GM23338 (cell line): Measurements from ENCODE around the gene TMEM229B. TPM values are rescaled to one million over a fixed set of nuclear protein-coding genes. Genes with fewer than 3 reads are reported as not detected.
A peak's percentile ranks its signal among the peaks of the same experiment; 100 is the strongest.

Experiments
- ATAC-seq: fragments of 200-7000 bp; cut with Tn5 transposase; 3 replicates; pipeline ENCODE4 v1.9.1; 2020
- DNase-seq: peaks from one replicate; pipeline ENCODE4 v3.0.0-alpha.2; 2015; ENCODE audit warnings: low spot score
- H2AFZ ChIP-seq: fragments of 200-600 bp; sonication (generic); 2 replicates; pipeline ENCODE4 v1.8.0; 2016; ENCODE audit warnings: antibody characterized with exemption, mild to moderate bottlenecking, moderate library complexity
- H3F3A ChIP-seq: fragments of 200-600 bp; sonication (generic); replicated peaks from 2 replicates; pipeline ENCODE4 v1.8.0; 2017; ENCODE audit warnings: antibody characterized with exemption, mixed run types, low read depth
- H3K27ac ChIP-seq: fragments of 200-600 bp; sonication (generic); 2 replicates; pipeline ENCODE4 v1.6.1; 2016; ENCODE audit warnings: low read depth
- H3K27me3 ChIP-seq: fragments of 200-600 bp; sonication (generic); 2 replicates; pipeline ENCODE4 v1.8.0; 2016; ENCODE audit warnings: mild to moderate bottlenecking, mixed run types, moderate library complexity; ENCODE audit not compliant: insufficient read depth
- H3K36me3 ChIP-seq: fragments of 200-600 bp; sonication (generic); 2 replicates; pipeline ENCODE4 v1.8.0; 2016; ENCODE audit warnings: mild to moderate bottlenecking; ENCODE audit not compliant: insufficient read depth
- H3K4me1 ChIP-seq: fragments of 200-600 bp; sonication (generic); 2 replicates; pipeline ENCODE4 v1.8.0; 2016; ENCODE audit warnings: mild to moderate bottlenecking, moderate library complexity; ENCODE audit not compliant: insufficient read depth
- H3K4me2 ChIP-seq: fragments of 200-600 bp; sonication (generic); 2 replicates; pipeline ENCODE4 v1.7.1; 2017; ENCODE audit warnings: mixed run types
- H3K4me3 ChIP-seq: fragments of 200-600 bp; sonication (generic); 2 replicates; pipeline ENCODE4 v1.6.1; 2016; ENCODE audit warnings: mixed run types
- H3K79me2 ChIP-seq: fragments of 200-600 bp; sonication (generic); replicated peaks from 2 replicates; pipeline ENCODE4 v1.8.0; 2017; ENCODE audit warnings: mild to moderate bottlenecking; ENCODE audit not compliant: insufficient read depth
- H3K9me2 ChIP-seq: fragments of 200-600 bp; sonication (generic); 2 replicates; pipeline ENCODE4 v1.8.0; 2017; ENCODE audit not compliant: insufficient read depth
- H4K20me1 ChIP-seq: fragments of 200-600 bp; sonication (generic); replicated peaks from 2 replicates; pipeline ENCODE4 v1.8.0; 2017; ENCODE audit warnings: mild to moderate bottlenecking; ENCODE audit not compliant: insufficient read depth
- H3K27ac Mint-ChIP-seq: 2 replicates; pipeline ENCODE4 v1.8.0; 2020; ENCODE audit warnings: inconsistent platforms, mild to moderate bottlenecking, moderate library complexity, mixed read lengths
- H3K27me3 Mint-ChIP-seq: 3 replicates; pipeline ENCODE4 v1.8.0; 2022; ENCODE audit warnings: low read depth, mild to moderate bottlenecking, moderate library complexity, mixed read lengths, inconsistent platforms; ENCODE audit not compliant: insufficient read depth, poor library complexity
- H3K36me3 Mint-ChIP-seq: 3 replicates; pipeline ENCODE4 v1.8.0; 2021; ENCODE audit warnings: low read depth, mild to moderate bottlenecking, inconsistent platforms, moderate library complexity, mixed read lengths
- H3K4me1 Mint-ChIP-seq: 3 replicates; pipeline ENCODE4 v1.8.0; 2020; ENCODE audit warnings: mild to moderate bottlenecking, inconsistent platforms, mixed read lengths
- H3K4me3 Mint-ChIP-seq: 3 replicates; pipeline ENCODE4 v1.8.0; 2021; ENCODE audit warnings: moderate library complexity, mild to moderate bottlenecking, inconsistent platforms, mixed read lengths
- H3K9me3 Mint-ChIP-seq: 3 replicates; pipeline ENCODE4 v1.8.0; 2020; ENCODE audit warnings: moderate library complexity, mild to moderate bottlenecking, inconsistent platforms, mixed read lengths
- CREB1 ChIP-seq: fragments of 250-450 bp; sonication (Bioruptor Pico); IDR thresholded peaks from 2 replicates; pipeline ENCODE4 v1.5.0; 2020; ENCODE audit warnings: low read depth, mild to moderate bottlenecking, moderate library complexity
- EZH2 ChIP-seq: fragments of 200-600 bp; sonication (generic); IDR thresholded peaks from one replicate; pipeline ENCODE4 v1.8.0; 2017; ENCODE audit warnings: antibody characterized with exemption, mild to moderate bottlenecking, low read depth; ENCODE audit not compliant: unreplicated experiment
- EZH2phosphoT487 ChIP-seq: fragments of 200-600 bp; sonication (generic); IDR thresholded peaks from one replicate; pipeline ENCODE4 v1.8.1; 2018; ENCODE audit warnings: antibody characterized with exemption; ENCODE audit not compliant: unreplicated experiment
- JUNB ChIP-seq: IDR thresholded peaks from one replicate; pipeline ENCODE4 v1.6.1; 2016; ENCODE audit warnings: antibody characterized with exemption; ENCODE audit not compliant: unreplicated experiment
- NANOG ChIP-seq: IDR thresholded peaks from 2 replicates; pipeline ENCODE4 v1.6.1; 2016; ENCODE audit warnings: antibody characterized with exemption, borderline replicate concordance
- POLR2AphosphoS5 ChIP-seq: IDR thresholded peaks from 2 replicates; pipeline ENCODE4 v1.6.1; 2016; ENCODE audit warnings: antibody characterized with exemption, low read depth
- STAT1 ChIP-seq: IDR thresholded peaks from one replicate; pipeline ENCODE4 v1.6.1; 2016; ENCODE audit warnings: antibody characterized with exemption; ENCODE audit not compliant: unreplicated experiment
- ZNF114 ChIP-seq: fragments of 250-450 bp; sonication (Bioruptor Pico); IDR thresholded peaks from 2 replicates; pipeline ENCODE4 v1.5.0; 2020; ENCODE audit warnings: mild to moderate bottlenecking, moderate library complexity
- ZNF331 ChIP-seq: fragments of 250-450 bp; sonication (Bioruptor Pico); IDR thresholded peaks from 2 replicates; pipeline ENCODE4 v1.5.0; 2020; ENCODE audit warnings: low read depth, mild to moderate bottlenecking, moderate library complexity
- polyA plus RNA-seq: library from polyadenylated mRNA; unstranded; fragments of >200 nt; fragmentation: Nextera tagmentation; extraction: Ambion mirVana; gene quantifications from 2 replicates; pipeline ENCODE4 v1.2.1, GENCODE V29; 2016
- total RNA-seq: library from RNA; depleted of rRNA; stranded (reverse); fragments of >200 nt; shearing (Covaris generic); gene quantifications from 2 replicates; pipeline ENCODE4 v1.2.3, GENCODE V29; 2014
- TF ChIP-seq, protein P1 (sequence below): fragments of 250-450 bp; sonication (Bioruptor Pico); IDR thresholded peaks from 2 replicates; pipeline ENCODE4 v1.5.0; 2020; ENCODE audit warnings: mild to moderate bottlenecking, moderate library complexity
- TF ChIP-seq, protein P2 (sequence below): IDR thresholded peaks from 2 replicates; pipeline ENCODE4 v1.6.1; 2016; ENCODE audit warnings: antibody characterized with exemption
- TF ChIP-seq, protein P3 (sequence below): IDR thresholded peaks from one replicate; pipeline ENCODE4 v1.6.1; 2018; ENCODE audit warnings: antibody characterized with exemption; ENCODE audit not compliant: unreplicated experiment
- TF ChIP-seq, protein P4 (sequence below), 2 experiments: fragments of 200-600 bp in 1 of 2; sonication (generic) in 1 of 2; conservative IDR thresholded peaks; 2 replicates each; pipeline versions ENCODE4 v1.5.1 to v1.6.1; 2016 to 2017; ENCODE audit warnings: antibody characterized with exemption in 2 of 2, low read depth in 2 of 2, mild to moderate bottlenecking in 2 of 2, moderate library complexity in 1 of 2

Gene TMEM229B
- total and polyA plus RNA-seq, 2 experiments from 2014 or later: 0.42 to 2.4 TPM

DNA sequence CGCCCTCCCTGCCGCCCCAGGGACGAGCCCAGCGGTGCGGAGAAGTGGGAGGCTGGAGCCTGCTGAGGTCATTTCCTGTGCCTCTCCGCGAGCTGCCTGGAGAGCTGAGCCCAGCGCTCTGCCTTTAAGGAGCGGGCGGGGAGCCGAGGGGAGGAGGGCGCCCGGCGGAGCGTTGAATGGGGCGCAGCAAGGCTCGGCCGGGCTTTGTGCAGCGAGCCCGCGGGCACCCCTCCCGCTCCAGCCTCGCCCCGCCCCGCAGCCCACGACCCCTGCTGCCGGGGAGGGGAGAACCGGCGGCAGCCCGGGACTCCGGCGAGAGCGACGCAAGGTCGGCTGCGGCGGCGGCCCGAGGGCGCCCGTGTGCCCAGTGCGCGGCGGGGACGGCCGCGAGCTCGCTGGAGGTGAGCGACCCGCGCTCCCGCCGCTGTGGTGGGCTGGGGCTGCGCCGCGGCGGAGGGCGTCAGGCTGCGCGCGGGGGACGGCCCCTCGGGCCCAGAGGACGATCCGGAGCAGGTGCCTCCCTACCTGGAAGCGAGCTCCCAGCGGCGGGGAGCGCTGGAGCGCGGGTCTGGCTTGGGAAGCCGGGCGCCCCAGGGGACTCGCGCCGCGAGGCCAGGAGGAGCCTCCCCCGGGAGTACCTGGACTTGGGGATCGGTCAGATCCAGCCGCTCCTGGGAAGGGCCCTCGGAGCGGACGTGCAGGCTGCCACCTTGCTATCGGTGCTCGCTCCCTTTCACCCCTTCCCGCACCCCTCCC is 44.7 kb upstream of the TMEM229B start, which contains the start of gene PLEKHH1:
PLEKHH1 (plus strand) TSS at position 293 of the 756 bp plus-strand sequence. CDS start 8,578 bp downstream, outside the sequence.
- Histone ChIP-seq H3K4me3 (peak within 1 kb of the TSS; percentile 87), H3K4me1 (peaks cover 22% of the 10 kb centered on the region), H3F3A (0 out of 2 replicates have a peak, but pooled peaks cover 10% of the 10 kb centered on the region), H3K27ac (no peak within 1 kb of the TSS), H3K4me2 (peak within 1 kb of the TSS; percentile 95), H4K20me1 (no peaks in the 10 kb centered on the region), H3K9me2 (no peaks in the 10 kb centered on the region), H3K36me3 (no peaks in the 10 kb centered on the region), H2AFZ (peak within 1 kb of the TSS; percentile 97), H3K79me2 (peaks cover 10% of the 10 kb centered on the region; the same call in 1 of the 2 replicates), H3K27me3 (peaks cover 12% of the 10 kb centered on the region; the same call in 1 of the 2 replicates)
- ATAC-seq: peak; percentile 88
- DNase-seq: peak; percentile 92
- no peaks in the 10 kb centered on the region for H3K36me3 Mint-ChIP-seq
- H3K27ac Mint-ChIP-seq: peak within 1 kb of the TSS; percentile 78; the same call in 1 of the 2 replicates
- peaks cover 19% of the 10 kb centered on the region for H3K27me3 Mint-ChIP-seq
- TF ChIP-seq, protein P1, sequence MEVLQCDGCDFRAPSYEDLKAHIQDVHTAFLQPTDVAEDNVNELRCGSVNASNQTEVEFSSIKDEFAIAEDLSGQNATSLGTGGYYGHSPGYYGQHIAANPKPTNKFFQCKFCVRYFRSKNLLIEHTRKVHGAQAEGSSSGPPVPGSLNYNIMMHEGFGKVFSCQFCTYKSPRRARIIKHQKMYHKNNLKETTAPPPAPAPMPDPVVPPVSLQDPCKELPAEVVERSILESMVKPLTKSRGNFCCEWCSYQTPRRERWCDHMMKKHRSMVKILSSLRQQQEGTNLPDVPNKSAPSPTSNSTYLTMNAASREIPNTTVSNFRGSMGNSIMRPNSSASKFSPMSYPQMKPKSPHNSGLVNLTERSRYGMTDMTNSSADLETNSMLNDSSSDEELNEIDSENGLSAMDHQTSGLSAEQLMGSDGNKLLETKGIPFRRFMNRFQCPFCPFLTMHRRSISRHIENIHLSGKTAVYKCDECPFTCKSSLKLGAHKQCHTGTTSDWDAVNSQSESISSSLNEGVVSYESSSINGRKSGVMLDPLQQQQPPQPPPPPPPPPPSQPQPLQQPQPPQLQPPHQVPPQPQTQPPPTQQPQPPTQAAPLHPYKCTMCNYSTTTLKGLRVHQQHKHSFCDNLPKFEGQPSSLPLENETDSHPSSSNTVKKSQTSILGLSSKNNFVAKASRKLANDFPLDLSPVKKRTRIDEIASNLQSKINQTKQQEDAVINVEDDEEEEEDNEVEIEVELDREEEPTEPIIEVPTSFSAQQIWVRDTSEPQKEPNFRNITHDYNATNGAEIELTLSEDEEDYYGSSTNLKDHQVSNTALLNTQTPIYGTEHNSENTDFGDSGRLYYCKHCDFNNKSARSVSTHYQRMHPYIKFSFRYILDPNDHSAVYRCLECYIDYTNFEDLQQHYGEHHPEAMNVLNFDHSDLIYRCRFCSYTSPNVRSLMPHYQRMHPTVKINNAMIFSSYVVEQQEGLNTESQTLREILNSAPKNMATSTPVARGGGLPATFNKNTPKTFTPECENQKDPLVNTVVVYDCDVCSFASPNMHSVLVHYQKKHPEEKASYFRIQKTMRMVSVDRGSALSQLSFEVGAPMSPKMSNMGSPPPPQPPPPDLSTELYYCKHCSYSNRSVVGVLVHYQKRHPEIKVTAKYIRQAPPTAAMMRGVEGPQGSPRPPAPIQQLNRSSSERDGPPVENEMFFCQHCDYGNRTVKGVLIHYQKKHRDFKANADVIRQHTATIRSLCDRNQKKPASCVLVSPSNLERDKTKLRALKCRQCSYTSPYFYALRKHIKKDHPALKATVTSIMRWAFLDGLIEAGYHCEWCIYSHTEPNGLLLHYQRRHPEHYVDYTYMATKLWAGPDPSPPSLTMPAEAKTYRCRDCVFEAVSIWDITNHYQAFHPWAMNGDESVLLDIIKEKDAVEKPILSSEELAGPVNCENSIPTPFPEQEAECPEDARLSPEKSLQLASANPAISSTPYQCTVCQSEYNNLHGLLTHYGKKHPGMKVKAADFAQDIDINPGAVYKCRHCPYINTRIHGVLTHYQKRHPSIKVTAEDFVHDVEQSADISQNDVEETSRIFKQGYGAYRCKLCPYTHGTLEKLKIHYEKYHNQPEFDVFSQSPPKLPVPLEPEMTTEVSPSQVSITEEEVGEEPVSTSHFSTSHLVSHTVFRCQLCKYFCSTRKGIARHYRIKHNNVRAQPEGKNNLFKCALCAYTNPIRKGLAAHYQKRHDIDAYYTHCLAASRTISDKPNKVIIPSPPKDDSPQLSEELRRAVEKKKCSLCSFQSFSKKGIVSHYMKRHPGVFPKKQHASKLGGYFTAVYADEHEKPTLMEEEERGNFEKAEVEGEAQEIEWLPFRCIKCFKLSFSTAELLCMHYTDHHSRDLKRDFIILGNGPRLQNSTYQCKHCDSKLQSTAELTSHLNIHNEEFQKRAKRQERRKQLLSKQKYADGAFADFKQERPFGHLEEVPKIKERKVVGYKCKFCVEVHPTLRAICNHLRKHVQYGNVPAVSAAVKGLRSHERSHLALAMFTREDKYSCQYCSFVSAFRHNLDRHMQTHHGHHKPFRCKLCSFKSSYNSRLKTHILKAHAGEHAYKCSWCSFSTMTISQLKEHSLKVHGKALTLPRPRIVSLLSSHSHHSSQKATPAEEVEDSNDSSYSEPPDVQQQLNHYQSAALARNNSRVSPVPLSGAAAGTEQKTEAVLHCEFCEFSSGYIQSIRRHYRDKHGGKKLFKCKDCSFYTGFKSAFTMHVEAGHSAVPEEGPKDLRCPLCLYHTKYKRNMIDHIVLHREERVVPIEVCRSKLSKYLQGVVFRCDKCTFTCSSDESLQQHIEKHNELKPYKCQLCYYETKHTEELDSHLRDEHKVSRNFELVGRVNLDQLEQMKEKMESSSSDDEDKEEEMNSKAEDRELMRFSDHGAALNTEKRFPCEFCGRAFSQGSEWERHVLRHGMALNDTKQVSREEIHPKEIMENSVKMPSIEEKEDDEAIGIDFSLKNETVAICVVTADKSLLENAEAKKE (CRISPR knock-in tag): no peak
- TF ChIP-seq ZNF114 (CRISPR knock-in tag) (no peak), ZNF331 (no peak), NANOG (no peak), EZH2 (no peak), CREB1 (peak; percentile 57), POLR2AphosphoS5 (peak; percentile 85), EZH2phosphoT487 (no peak), STAT1 (no peak), JUNB (no peak)
- TF ChIP-seq, protein P2, sequence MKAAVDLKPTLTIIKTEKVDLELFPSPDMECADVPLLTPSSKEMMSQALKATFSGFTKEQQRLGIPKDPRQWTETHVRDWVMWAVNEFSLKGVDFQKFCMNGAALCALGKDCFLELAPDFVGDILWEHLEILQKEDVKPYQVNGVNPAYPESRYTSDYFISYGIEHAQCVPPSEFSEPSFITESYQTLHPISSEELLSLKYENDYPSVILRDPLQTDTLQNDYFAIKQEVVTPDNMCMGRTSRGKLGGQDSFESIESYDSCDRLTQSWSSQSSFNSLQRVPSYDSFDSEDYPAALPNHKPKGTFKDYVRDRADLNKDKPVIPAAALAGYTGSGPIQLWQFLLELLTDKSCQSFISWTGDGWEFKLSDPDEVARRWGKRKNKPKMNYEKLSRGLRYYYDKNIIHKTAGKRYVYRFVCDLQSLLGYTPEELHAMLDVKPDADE: peak; percentile 11; the same call in 1 of the 2 replicates
- TF ChIP-seq, protein P3, sequence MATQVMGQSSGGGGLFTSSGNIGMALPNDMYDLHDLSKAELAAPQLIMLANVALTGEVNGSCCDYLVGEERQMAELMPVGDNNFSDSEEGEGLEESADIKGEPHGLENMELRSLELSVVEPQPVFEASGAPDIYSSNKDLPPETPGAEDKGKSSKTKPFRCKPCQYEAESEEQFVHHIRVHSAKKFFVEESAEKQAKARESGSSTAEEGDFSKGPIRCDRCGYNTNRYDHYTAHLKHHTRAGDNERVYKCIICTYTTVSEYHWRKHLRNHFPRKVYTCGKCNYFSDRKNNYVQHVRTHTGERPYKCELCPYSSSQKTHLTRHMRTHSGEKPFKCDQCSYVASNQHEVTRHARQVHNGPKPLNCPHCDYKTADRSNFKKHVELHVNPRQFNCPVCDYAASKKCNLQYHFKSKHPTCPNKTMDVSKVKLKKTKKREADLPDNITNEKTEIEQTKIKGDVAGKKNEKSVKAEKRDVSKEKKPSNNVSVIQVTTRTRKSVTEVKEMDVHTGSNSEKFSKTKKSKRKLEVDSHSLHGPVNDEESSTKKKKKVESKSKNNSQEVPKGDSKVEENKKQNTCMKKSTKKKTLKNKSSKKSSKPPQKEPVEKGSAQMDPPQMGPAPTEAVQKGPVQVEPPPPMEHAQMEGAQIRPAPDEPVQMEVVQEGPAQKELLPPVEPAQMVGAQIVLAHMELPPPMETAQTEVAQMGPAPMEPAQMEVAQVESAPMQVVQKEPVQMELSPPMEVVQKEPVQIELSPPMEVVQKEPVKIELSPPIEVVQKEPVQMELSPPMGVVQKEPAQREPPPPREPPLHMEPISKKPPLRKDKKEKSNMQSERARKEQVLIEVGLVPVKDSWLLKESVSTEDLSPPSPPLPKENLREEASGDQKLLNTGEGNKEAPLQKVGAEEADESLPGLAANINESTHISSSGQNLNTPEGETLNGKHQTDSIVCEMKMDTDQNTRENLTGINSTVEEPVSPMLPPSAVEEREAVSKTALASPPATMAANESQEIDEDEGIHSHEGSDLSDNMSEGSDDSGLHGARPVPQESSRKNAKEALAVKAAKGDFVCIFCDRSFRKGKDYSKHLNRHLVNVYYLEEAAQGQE: no peak
- TF ChIP-seq, protein P4, sequence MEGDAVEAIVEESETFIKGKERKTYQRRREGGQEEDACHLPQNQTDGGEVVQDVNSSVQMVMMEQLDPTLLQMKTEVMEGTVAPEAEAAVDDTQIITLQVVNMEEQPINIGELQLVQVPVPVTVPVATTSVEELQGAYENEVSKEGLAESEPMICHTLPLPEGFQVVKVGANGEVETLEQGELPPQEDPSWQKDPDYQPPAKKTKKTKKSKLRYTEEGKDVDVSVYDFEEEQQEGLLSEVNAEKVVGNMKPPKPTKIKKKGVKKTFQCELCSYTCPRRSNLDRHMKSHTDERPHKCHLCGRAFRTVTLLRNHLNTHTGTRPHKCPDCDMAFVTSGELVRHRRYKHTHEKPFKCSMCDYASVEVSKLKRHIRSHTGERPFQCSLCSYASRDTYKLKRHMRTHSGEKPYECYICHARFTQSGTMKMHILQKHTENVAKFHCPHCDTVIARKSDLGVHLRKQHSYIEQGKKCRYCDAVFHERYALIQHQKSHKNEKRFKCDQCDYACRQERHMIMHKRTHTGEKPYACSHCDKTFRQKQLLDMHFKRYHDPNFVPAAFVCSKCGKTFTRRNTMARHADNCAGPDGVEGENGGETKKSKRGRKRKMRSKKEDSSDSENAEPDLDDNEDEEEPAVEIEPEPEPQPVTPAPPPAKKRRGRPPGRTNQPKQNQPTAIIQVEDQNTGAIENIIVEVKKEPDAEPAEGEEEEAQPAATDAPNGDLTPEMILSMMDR (conservative IDR thresholded peaks at IDR 0.05; ENCODE audit: low read depth in 2 of 2): 0 out of 4 replicates have a peak, but pooled peaks of 1 of the 2 experiments have one; percentile 4
- no peaks in the 10 kb centered on the region for H3K9me3 Mint-ChIP-seq
- peak within 1 kb of the TSS; percentile 84 for H3K4me3 Mint-ChIP-seq
- peaks cover 13% of the 10 kb centered on the region for H3K4me1 Mint-ChIP-seq
